GM12878 (cell line): ENCODE measurements around the gene FAM217B. TPM values are rescaled to one million over a fixed set of nuclear protein-coding genes. Genes with fewer than 3 reads are reported as not detected.
A peak's percentile ranks its signal among the peaks of the same experiment; 100 is the strongest.

Experiments used
- CBX5 ChIP-seq: sonication (generic); IDR thresholded peaks from 2 replicates; pipeline ENCODE4 v1.6.1; 2016; ENCODE audit warnings: low read depth, moderate library complexity, mild to moderate bottlenecking, inconsistent platforms
- EED ChIP-seq: sonication (generic); IDR thresholded peaks from 2 replicates; pipeline ENCODE4 v1.6.1; 2016; ENCODE audit warnings: antibody characterized with exemption, low read depth
- KDM1A ChIP-seq: fragments of 200-600 bp; sonication (generic); IDR thresholded peaks from 2 replicates; pipeline ENCODE4 v1.6.1; 2016; ENCODE audit warnings: borderline replicate concordance
- LARP7 ChIP-seq: fragments of 450-650 bp; IDR thresholded peaks from 2 replicates; pipeline ENCODE4 v1.6.1; 2017; ENCODE audit warnings: mild to moderate bottlenecking
- MEF2B ChIP-seq: fragments of 450-650 bp; IDR thresholded peaks from 2 replicates; pipeline ENCODE4 v1.6.1; 2018; ENCODE audit warnings: mild to moderate bottlenecking, moderate library complexity; ENCODE audit not compliant: partially characterized antibody, poor library complexity, severe bottlenecking
- MYC ChIP-seq: IDR thresholded peaks from 2 replicates; pipeline ENCODE4 v1.6.1; 2011; ENCODE audit warnings: mild to moderate bottlenecking, low read length, moderate library complexity, inconsistent platforms; ENCODE audit not compliant: insufficient read depth, insufficient replicate concordance, insufficient read length, severe bottlenecking
- POLR2AphosphoS5 ChIP-seq: IDR thresholded peaks from 2 replicates; pipeline ENCODE4 v1.6.1; 2011; ENCODE audit warnings: mild to moderate bottlenecking, low read length, inconsistent platforms
- POU2F2 ChIP-seq: IDR thresholded peaks from 3 replicates; pipeline ENCODE4 v1.6.1; 2011; ENCODE audit warnings: low read depth, mild to moderate bottlenecking, low read length, borderline replicate concordance
- RB1 ChIP-seq: fragments of 450-650 bp; formaldehyde crosslinking; IDR thresholded peaks from 2 replicates; pipeline ENCODE4 v1.6.1; 2017; ENCODE audit warnings: mild to moderate bottlenecking, borderline replicate concordance
- RBBP5 ChIP-seq: fragments of 200-600 bp; sonication (generic); conservative IDR thresholded peaks from 2 replicates; pipeline ENCODE4 v1.6.1; 2016
- RCOR1 ChIP-seq: conservative IDR thresholded peaks from 2 replicates; pipeline ENCODE4 v1.6.1; 2012; ENCODE audit warnings: low read depth, low read length, improper control_type of control experiment
- SMAD1 ChIP-seq: fragments of 450-650 bp; IDR thresholded peaks from 2 replicates; pipeline ENCODE4 v1.6.1; 2018; ENCODE audit warnings: mild to moderate bottlenecking, low read depth; ENCODE audit not compliant: partially characterized antibody
- SP1 ChIP-seq: IDR thresholded peaks from one replicate; pipeline ENCODE4 v1.6.1; 2011; ENCODE audit warnings: low read depth, low read length
- SPI1 ChIP-seq: IDR thresholded peaks from 2 replicates; pipeline ENCODE4 v1.6.1; 2011; ENCODE audit warnings: low read depth, mild to moderate bottlenecking, low read length, moderate library complexity, borderline replicate concordance; ENCODE audit not compliant: insufficient read depth
- TAF1 ChIP-seq: IDR thresholded peaks from 2 replicates; pipeline ENCODE4 v1.6.1; 2011; ENCODE audit warnings: mild to moderate bottlenecking, low read depth, low read length, borderline replicate concordance
- ZNF622 ChIP-seq: fragments of 450-650 bp; IDR thresholded peaks from 2 replicates; pipeline ENCODE4 v1.6.1; 2017; ENCODE audit warnings: mild to moderate bottlenecking, inconsistent platforms
- ZZZ3 ChIP-seq: IDR thresholded peaks from 2 replicates; pipeline ENCODE4 v1.6.1; 2011; ENCODE audit warnings: low read depth; ENCODE audit not compliant: control insufficient read depth, insufficient read length
- polyA plus RNA-seq, 11 experiments: library from polyadenylated mRNA; depleted of rRNA in 4 of 11; unstranded in 6 of 11; stranded (reverse) in 5 of 11; fragments of >200 nt; fragmentation: Nextera tagmentation in 4 of 11; fragmentation: Illumina TruSeq in 1 of 11; extraction: Ambion mirVana in 4 of 11; extraction: Trizol in 1 of 11; gene quantifications; 1 replicate in 1 of 11; 2 replicates in 10 of 11; pipeline versions ENCODE4 v1.2.1 to v1.2.3, GENCODE V29; 2011 to 2016; ENCODE audit warnings: inconsistent platforms in 2 of 11, missing spikeins in 2 of 11, low read depth in 1 of 11
- total RNA-seq, 4 experiments: library from RNA; depleted of rRNA in 3 of 4; stranded (reverse); fragments of >200 nt in 3 of 4; fragmentation: Illumina TruSeq in 1 of 4; extraction: Trizol in 1 of 4; gene quantifications; 2 replicates each; pipeline versions ENCODE4 v1.2.1 to v1.2.3, GENCODE V29; 2013 to 2021
- TF ChIP-seq, protein P1 (sequence below): IDR thresholded peaks from 2 replicates; pipeline ENCODE4 v1.6.1; 2011; ENCODE audit warnings: mild to moderate bottlenecking, low read depth, low read length, moderate library complexity; ENCODE audit not compliant: insufficient replicate concordance
- TF ChIP-seq, protein P2 (sequence below): IDR thresholded peaks from 2 replicates; pipeline ENCODE4 v1.6.1; 2011; ENCODE audit warnings: low read depth, mild to moderate bottlenecking, low read length, moderate library complexity, borderline replicate concordance; ENCODE audit errors: extremely low read depth
- TF ChIP-seq, protein P3 (sequence below): fragments of 150-350 bp; IDR thresholded peaks from 2 replicates; pipeline ENCODE4 v1.6.1; 2016; ENCODE audit warnings: low read depth, low read length
- TF ChIP-seq, protein P4 (sequence below): IDR thresholded peaks from 2 replicates; pipeline ENCODE4 v1.6.1; 2012; ENCODE audit warnings: low read depth, low read length, improper control_type of control experiment
- TF ChIP-seq, protein P5 (sequence below): fragments of 450-650 bp; IDR thresholded peaks from 2 replicates; pipeline ENCODE4 v1.6.1; 2017; ENCODE audit warnings: mild to moderate bottlenecking

FAM217B gene
- total and polyA plus RNA-seq, 10 of the 15 experiments (the other 5 are each of a cell fraction or from before 2014, with no cell fraction given) = 6.3 to 18.3 (median 10.6) TPM

DNA sequence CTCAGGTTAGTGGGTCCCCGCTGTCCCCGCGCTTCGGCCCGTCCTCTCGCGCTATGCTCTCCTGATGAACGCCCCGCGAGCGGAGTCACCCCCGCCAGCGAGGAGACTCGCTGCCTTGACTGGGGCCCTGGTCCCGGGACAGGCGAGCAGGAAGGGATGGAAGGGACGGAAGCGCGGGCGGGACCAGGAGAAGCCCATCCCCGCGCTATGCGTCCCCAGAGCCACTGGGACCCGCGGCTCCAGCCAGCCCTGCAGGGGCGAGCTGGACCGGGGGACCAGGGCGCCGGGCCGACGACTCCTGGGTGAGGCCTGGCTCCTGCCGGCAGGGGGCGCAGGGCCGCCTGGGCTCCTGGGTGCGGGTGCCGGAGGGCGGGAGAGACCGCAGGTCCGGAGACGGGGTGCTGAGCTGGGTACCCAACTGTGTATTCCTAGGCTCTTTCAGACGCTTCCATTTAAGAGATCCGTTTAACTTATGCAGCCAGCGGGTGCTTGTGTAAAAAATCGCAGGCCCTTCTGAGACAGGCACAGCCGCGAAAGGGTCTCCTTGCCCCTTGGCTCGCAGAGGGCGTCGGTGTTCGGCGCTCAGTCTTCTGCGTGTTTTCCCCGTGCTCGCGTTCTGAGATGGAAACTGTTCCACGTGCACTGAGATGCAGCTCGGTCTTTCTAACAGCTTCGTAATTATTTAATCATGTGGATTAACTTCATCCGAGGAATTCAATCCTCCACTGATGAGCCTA lies 6.2 kb upstream of the FAM217B start (continued):
- TF ChIP-seq SP1 = peak; percentile 28
- no peak for TF ChIP-seq RCOR1
- TF ChIP-seq, protein P1, sequence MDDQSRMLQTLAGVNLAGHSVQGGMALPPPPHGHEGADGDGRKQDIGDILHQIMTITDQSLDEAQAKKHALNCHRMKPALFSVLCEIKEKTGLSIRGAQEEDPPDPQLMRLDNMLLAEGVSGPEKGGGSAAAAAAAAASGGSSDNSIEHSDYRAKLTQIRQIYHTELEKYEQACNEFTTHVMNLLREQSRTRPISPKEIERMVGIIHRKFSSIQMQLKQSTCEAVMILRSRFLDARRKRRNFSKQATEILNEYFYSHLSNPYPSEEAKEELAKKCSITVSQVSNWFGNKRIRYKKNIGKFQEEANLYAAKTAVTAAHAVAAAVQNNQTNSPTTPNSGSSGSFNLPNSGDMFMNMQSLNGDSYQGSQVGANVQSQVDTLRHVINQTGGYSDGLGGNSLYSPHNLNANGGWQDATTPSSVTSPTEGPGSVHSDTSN = no peak
- no peak for TF ChIP-seq SMAD1
- TF ChIP-seq EED = 0 out of 2 replicates have a peak, but pooled peaks have one; percentile 30
- TF ChIP-seq, protein P2, sequence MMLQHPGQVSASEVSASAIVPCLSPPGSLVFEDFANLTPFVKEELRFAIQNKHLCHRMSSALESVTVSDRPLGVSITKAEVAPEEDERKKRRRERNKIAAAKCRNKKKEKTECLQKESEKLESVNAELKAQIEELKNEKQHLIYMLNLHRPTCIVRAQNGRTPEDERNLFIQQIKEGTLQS = no peak
- no peak for TF ChIP-seq ZNF622
- TF ChIP-seq, protein P3, sequence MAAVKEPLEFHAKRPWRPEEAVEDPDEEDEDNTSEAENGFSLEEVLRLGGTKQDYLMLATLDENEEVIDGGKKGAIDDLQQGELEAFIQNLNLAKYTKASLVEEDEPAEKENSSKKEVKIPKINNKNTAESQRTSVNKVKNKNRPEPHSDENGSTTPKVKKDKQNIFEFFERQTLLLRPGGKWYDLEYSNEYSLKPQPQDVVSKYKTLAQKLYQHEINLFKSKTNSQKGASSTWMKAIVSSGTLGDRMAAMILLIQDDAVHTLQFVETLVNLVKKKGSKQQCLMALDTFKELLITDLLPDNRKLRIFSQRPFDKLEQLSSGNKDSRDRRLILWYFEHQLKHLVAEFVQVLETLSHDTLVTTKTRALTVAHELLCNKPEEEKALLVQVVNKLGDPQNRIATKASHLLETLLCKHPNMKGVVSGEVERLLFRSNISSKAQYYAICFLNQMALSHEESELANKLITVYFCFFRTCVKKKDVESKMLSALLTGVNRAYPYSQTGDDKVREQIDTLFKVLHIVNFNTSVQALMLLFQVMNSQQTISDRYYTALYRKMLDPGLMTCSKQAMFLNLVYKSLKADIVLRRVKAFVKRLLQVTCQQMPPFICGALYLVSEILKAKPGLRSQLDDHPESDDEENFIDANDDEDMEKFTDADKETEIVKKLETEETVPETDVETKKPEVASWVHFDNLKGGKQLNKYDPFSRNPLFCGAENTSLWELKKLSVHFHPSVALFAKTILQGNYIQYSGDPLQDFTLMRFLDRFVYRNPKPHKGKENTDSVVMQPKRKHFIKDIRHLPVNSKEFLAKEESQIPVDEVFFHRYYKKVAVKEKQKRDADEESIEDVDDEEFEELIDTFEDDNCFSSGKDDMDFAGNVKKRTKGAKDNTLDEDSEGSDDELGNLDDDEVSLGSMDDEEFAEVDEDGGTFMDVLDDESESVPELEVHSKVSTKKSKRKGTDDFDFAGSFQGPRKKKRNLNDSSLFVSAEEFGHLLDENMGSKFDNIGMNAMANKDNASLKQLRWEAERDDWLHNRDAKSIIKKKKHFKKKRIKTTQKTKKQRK = no peak
- no peak for TF ChIP-seq POU2F2
- TF ChIP-seq MYC = no peak
- TF ChIP-seq, protein P4, sequence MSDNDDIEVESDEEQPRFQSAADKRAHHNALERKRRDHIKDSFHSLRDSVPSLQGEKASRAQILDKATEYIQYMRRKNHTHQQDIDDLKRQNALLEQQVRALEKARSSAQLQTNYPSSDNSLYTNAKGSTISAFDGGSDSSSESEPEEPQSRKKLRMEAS = no peak
- TF ChIP-seq MEF2B = no peak
- no peak for TF ChIP-seq CBX5
- no peak for TF ChIP-seq RBBP5
- TF ChIP-seq, protein P5, sequence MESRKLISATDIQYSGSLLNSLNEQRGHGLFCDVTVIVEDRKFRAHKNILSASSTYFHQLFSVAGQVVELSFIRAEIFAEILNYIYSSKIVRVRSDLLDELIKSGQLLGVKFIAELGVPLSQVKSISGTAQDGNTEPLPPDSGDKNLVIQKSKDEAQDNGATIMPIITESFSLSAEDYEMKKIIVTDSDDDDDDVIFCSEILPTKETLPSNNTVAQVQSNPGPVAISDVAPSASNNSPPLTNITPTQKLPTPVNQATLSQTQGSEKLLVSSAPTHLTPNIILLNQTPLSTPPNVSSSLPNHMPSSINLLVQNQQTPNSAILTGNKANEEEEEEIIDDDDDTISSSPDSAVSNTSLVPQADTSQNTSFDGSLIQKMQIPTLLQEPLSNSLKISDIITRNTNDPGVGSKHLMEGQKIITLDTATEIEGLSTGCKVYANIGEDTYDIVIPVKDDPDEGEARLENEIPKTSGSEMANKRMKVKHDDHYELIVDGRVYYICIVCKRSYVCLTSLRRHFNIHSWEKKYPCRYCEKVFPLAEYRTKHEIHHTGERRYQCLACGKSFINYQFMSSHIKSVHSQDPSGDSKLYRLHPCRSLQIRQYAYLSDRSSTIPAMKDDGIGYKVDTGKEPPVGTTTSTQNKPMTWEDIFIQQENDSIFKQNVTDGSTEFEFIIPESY = no peak
- TF ChIP-seq KDM1A = no peak
- TF ChIP-seq LARP7 = peak; percentile 59; the same call in 1 of the 2 replicates
- TF ChIP-seq TAF1 = no peak
- no peak for TF ChIP-seq POLR2AphosphoS5
- TF ChIP-seq SPI1 = no peak
- 0 out of 2 replicates have a peak, but pooled peaks have one; percentile 72 for TF ChIP-seq RB1
- TF ChIP-seq ZZZ3 = no peak
